Measurements from ENCODE around the gene ALOXE3. TPM values are rescaled to one million over a fixed set of nuclear protein-coding genes. Genes with fewer than 3 reads are reported as not detected.

Gene ALOXE3
- total RNA-seq, 1 donor from 2014 or later: not detected

- peaks cover 14% of the 10 kb centered on the region for H3K36me3 Mint-ChIP-seq
- Histone ChIP-seq H3K4me2 (no peak overlapping the region), H3K9me3 (ENCODE audit: low read depth) (no peaks in the 10 kb centered on the region), H3K79me2 (ENCODE audit: low read depth) (no peaks in the 10 kb centered on the region), H4K20me1 (ENCODE audit: low read depth) (peaks cover 18% of the 10 kb centered on the region), H3K27me3 (no peaks in the 10 kb centered on the region), H3K27ac (no peak overlapping the region), H3K4me1 (peaks cover 4% of the 10 kb centered on the region), H3F3A (ENCODE audit: low read depth) (peaks cover 16% of the 10 kb centered on the region), H3K36me3 (no peaks in the 10 kb centered on the region), H3K9ac (no peak overlapping the region), H3K4me3 (no peak overlapping the region), H2AFZ (replicated peaks) (no peak overlapping the region)
- no peaks in the 10 kb centered on the region for H3K9me3 Mint-ChIP-seq
- TF ChIP-seq CTCF (IDR thresholded peaks at IDR 0.05) (no peak), EZH2 (IDR thresholded peaks at IDR 0.05) (no peak), EZH2phosphoT487 (IDR thresholded peaks at IDR 0.05) (no peak)
- H3K27me3 Mint-ChIP-seq (ENCODE audit: insufficient read depth, low read depth): peaks cover 12% of the 10 kb centered on the region
- H3K4me1 Mint-ChIP-seq: peaks cover 15% of the 10 kb centered on the region
- no peak for DNase-seq (ENCODE audit: low spot score)
- no peak overlapping the region for H3K27ac Mint-ChIP-seq
- peak overlapping the region; percentile 41 for H3K4me3 Mint-ChIP-seq
Measured at GRCh38 chr17:8148560-8148959, 30.2 kb upstream of the ALOXE3 start.

- Histone ChIP-seq H3F3A (ENCODE audit: low read depth) (peaks cover 9% of the 10 kb centered on the region), H3K36me3 (no peaks in the 10 kb centered on the region), H3K4me2 (no peak overlapping the region), H3K79me2 (ENCODE audit: low read depth) (no peaks in the 10 kb centered on the region), H3K27ac (no peak overlapping the region), H3K4me3 (no peak overlapping the region), H4K20me1 (ENCODE audit: low read depth) (peaks cover 18% of the 10 kb centered on the region), H3K27me3 (no peaks in the 10 kb centered on the region), H3K9me3 (ENCODE audit: low read depth) (no peaks in the 10 kb centered on the region), H2AFZ (replicated peaks) (no peak overlapping the region), H3K9ac (no peak overlapping the region), H3K4me1 (peaks cover 4% of the 10 kb centered on the region)
- peaks cover 9% of the 10 kb centered on the region for H3K4me1 Mint-ChIP-seq
- no peaks in the 10 kb centered on the region for H3K9me3 Mint-ChIP-seq
- peaks cover 12% of the 10 kb centered on the region for H3K27me3 Mint-ChIP-seq (ENCODE audit: insufficient read depth, low read depth)
- DNase-seq (ENCODE audit: low spot score): no peak
- TF ChIP-seq EZH2 (IDR thresholded peaks at IDR 0.05): no peak
- H3K36me3 Mint-ChIP-seq: peaks cover 14% of the 10 kb centered on the region
- peak overlapping the region; percentile 41 for H3K4me3 Mint-ChIP-seq
- H3K27ac Mint-ChIP-seq: no peak overlapping the region
Measured at GRCh38 chr17:8147805-8148404, 29.6 kb upstream of the ALOXE3 start.

GRCh38 chr17:8147141-8147804, 29.0 kb upstream of the ALOXE3 start:
- no peak overlapping the region for H3K9ac ChIP-seq
- no peak overlapping the region for H3K4me2 ChIP-seq
- H3K4me1 Mint-ChIP-seq: peaks cover 3% of the 10 kb centered on the region
- H2AFZ ChIP-seq (replicated peaks): no peak overlapping the region
- H3F3A ChIP-seq (ENCODE audit: low read depth): peaks cover 4% of the 10 kb centered on the region
- no peaks in the 10 kb centered on the region for H3K79me2 ChIP-seq (ENCODE audit: low read depth)
- H3K27ac Mint-ChIP-seq: no peak overlapping the region
- no peaks in the 10 kb centered on the region for H3K36me3 ChIP-seq
- peaks cover 12% of the 10 kb centered on the region for H3K27me3 Mint-ChIP-seq (ENCODE audit: insufficient read depth, low read depth)
- H3K36me3 Mint-ChIP-seq: peaks cover 14% of the 10 kb centered on the region
- no peaks in the 10 kb centered on the region for H3K27me3 ChIP-seq
- no peaks in the 10 kb centered on the region for H3K9me3 Mint-ChIP-seq
- DNase-seq (ENCODE audit: low spot score): no peak
- H3K27ac ChIP-seq: no peak overlapping the region
- H3K9me3 ChIP-seq (ENCODE audit: low read depth): no peaks in the 10 kb centered on the region
- no peaks in the 10 kb centered on the region for H3K4me1 ChIP-seq
- TF ChIP-seq CTCF (IDR thresholded peaks at IDR 0.05) (no peak), EZH2phosphoT487 (IDR thresholded peaks at IDR 0.05) (no peak), EZH2 (IDR thresholded peaks at IDR 0.05) (no peak)
- H3K4me3 Mint-ChIP-seq: no peak overlapping the region
- H4K20me1 ChIP-seq (ENCODE audit: low read depth): peaks cover 18% of the 10 kb centered on the region
- no peak overlapping the region for H3K4me3 ChIP-seq

All from neural progenitor cell (in vitro differentiated cells).